Panc1 (cell line): ENCODE measurements around the gene CDK8.

Experiments
- CTCF ChIP-seq: fragments of 450-650 bp; IDR thresholded peaks from 2 replicates; pipeline ENCODE4 v1.5.1; 2017; ENCODE audit warnings: mild to moderate bottlenecking
- POLR2AphosphoS5 ChIP-seq: IDR thresholded peaks from 2 replicates; pipeline ENCODE4 v1.6.1; 2012; ENCODE audit warnings: mild to moderate bottlenecking, low read depth, low read length, moderate library complexity
- REST ChIP-seq, 2 experiments: IDR thresholded peaks; 2 replicates each; pipeline ENCODE4 v1.6.1; 2011 to 2012; ENCODE audit warnings: low read depth in 2 of 2, control low read depth in 1 of 2, low read length in 1 of 2, mild to moderate bottlenecking in 1 of 2, moderate library complexity in 1 of 2; ENCODE audit not compliant: insufficient read depth in 1 of 2
- SIN3A ChIP-seq: IDR thresholded peaks from 2 replicates; pipeline ENCODE4 v1.6.1; 2012; ENCODE audit warnings: low read depth, mild to moderate bottlenecking, low read length, moderate library complexity, borderline replicate concordance; ENCODE audit not compliant: insufficient read depth
- TCF7L2 ChIP-seq: IDR thresholded peaks from 2 replicates; pipeline ENCODE4 v1.6.1; 2011; ENCODE audit warnings: mild to moderate bottlenecking, low read depth, low read length, inconsistent platforms

GRCh38 chr13:26266311-26266710 lies 12.4 kb downstream of the CDK8 start:
- TF ChIP-seq POLR2AphosphoS5, result no peak
- TF ChIP-seq SIN3A, result no peak
- TF ChIP-seq CTCF, result no peak
- no peak for TF ChIP-seq REST (IDR thresholded peaks at IDR 0.05; ENCODE audit: insufficient read depth in 1 of 2, low read depth in 2 of 2, low read length in 1 of 2)
- no peak for TF ChIP-seq TCF7L2
